Stimulated activated CD4-positive, alpha-beta T cell treated with anti-CD3 and anti-CD28 coated beads, TNF-alpha, amount 100 ng/mL, for 4 hours (primary cell): ENCODE results near the gene SERPINB13.
"Not testable (repeated sequence)": the region's sequence is repeated elsewhere in the genome, so short reads cannot be mapped to it uniquely, and the experiment has no call there.

Experiments
- DNase-seq, 3 experiments: peaks; one replicate each; pipeline ENCODE4 v3.0.0-alpha.2; 2020; ENCODE audit warnings: low read depth in 3 of 3

The SERPINB13 gene

DNA sequence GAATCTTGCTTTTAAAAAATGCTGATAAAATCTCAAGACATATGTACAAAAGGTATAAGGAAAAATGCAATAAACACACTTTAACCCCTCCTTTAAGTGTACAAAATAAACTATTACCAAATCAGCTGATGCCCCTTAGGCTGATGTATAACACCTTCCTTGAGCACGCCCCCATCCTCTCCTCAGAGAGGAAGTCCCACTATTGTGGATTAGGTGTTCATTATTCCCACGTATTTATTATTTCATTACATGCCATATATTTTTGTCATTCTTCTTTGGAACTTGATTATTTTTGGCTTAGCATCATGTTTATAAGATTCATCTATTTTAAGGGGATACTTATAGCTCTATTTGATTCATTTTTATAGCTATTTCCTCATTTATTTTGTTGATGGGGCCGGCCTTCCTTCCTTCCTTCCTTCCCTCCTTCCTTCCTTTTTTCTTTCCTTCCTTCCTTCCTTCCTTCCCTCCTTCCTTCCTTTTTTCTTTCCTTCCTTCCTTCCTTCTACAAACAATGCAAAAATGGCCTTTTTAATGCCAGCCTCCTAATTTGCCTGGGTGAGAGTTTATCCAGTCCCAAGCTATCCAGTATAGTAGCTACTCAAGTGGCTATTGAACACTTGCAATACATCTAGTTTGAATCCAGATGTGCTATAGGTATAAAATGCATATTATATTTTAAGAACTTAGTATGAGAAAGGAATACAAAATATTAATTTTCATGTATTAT, 4.0 kb downstream of the SERPINB13 start:
- no peak for DNase-seq

GRCh38 chr18:63591725-63592124, 4.6 kb downstream of the SERPINB13 start:
- no peak for DNase-seq

- DNase-seq = no peak
Observed at GRCh38 chr18:63592471-63592870, 5.3 kb downstream of the SERPINB13 start.

DNA sequence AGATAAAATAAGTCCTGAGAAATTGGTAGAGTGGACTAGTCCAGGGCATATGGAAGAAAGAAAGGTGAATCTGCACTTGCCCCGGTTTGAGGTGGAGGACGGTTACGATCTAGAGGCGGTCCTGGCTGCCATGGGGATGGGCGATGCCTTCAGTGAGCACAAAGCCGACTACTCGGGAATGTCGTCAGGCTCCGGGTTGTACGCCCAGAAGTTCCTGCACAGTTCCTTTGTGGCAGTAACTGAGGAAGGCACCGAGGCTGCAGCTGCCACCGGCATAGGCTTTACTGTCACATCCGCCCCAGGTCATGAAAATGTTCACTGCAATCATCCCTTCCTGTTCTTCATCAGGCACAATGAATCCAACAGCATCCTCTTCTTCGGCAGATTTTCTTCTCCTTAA, 9.8 kb downstream of the SERPINB13 start:
- no peak for DNase-seq

- no peak for DNase-seq
Observed at GRCh38 chr18:63603355-63603754, 16.2 kb downstream of the SERPINB13 start.

- DNase-seq = no peak
Observed at GRCh38 chr18:63603772-63604171, 16.6 kb downstream of the SERPINB13 start.

- no peak for DNase-seq
Observed at GRCh38 chr18:63604791-63605567, 17.8 kb downstream of the SERPINB13 start.

DNA sequence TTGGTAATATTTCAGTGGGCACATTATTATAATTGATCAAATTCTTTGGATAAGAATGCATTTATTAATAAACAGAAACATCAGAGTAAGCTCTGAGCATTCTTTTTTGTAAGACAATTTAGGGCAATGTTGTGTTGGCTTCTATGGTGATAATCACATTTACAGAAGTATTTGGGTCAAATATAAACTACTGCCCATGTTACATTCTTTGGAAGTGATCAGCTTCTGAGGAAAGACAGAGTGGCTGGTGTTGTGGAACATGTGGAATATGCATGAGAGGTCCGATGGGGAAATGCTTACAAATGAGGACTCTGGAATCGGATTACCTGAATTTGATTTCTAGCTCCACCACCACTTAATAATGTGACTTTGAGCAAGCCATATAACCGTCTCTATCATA, 19.4 kb downstream of the SERPINB13 start:
- DNase-seq = no peak

- DNase-seq = no peak
Observed at GRCh38 chr18:63613420-63613819, 26.3 kb downstream of the SERPINB13 start.

- no peak for DNase-seq
Observed at GRCh38 chr18:63617049-63617914, 30.1 kb downstream of the SERPINB13 start.

GRCh38 chr18:63617915-63618234, 30.7 kb downstream of the SERPINB13 start:
- no peak for DNase-seq

- DNase-seq = no peak
Observed at GRCh38 chr18:63619661-63620060, 32.5 kb downstream of the SERPINB13 start.

DNA sequence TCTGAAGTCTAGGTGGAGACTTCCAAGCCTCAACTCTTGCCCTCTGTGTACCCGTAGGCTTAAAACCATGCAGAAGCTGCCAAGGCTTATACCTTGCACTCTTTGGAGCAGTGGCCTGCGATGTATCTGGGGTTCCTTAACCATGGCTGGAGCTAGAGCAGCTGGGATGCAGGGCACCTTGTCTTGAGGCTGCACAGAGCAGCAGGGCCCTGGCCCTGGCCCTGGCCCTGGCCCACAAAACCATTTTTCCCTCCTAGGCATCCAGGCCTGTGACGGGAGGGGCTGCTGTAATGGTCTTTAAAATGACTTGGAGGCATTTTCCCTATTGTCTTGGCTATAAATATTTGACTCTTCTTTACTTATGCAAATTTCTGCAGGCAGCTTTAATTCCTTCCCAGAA, 37.7 kb downstream of the SERPINB13 start:
- no peak for DNase-seq

GRCh38 chr18:63626431-63626830, 39.3 kb downstream of the SERPINB13 start:
- DNase-seq = no peak

DNA sequence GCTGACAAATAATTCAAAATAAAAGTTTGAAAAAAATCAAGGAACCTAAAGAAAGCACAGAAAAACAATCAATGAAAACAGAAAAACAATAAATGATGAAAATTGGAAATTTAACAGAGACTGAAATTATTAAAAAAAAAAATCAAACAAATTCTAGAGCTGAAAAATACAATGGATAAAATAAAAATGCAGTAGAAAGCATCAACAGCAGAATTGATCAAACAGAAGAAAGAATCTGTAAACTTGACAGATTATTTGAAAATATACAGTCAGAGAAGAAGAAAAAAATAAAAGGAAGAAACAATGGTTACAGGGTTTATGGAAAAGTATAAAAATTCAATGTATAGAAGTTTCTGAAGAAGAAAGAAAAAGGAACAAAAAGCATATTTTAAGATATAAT, 40.7 kb downstream of the SERPINB13 start:
- DNase-seq = no peak

GRCh38 chr18:63637703-63638102, 50.6 kb downstream of the SERPINB13 start:
- DNase-seq = no peak

DNA sequence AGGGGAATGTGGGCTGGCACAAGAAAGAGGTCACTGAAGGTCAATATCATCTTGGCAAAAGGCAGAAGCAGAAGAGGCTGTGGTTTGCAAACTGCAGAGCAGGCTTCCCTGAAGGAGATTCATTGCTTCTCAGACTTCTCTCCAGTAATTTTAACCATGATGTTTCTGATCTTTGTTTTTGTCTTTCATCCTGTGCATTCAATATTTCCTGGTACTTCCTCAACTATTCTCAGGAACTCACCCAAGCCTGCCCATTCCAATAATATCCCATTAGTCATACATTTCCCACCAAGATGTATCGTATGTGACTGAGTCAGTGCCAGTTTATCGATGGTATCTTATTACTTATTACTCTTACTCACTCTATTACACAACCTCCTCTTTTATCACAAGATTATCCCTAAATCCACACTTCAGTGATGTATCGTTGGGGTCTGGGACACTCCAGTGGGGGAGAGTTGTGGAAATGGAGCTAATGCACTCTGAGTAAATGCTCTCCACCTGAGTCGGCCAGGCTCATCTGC, 54.1 kb downstream of the SERPINB13 start:
- not testable (repeated sequence) for DNase-seq

GRCh38 chr18:63642668-63643356, 55.7 kb downstream of the SERPINB13 start:
- not testable (repeated sequence) for DNase-seq

GRCh38 chr18:63644142-63644541, 57.0 kb downstream of the SERPINB13 start, which contains the start of gene SERPINB4:
SERPINB4 (minus strand) TSS chr18:63644256; CDS start chr18:63643577, 679 bp downstream.
- DNase-seq = not testable (repeated sequence)

DNA sequence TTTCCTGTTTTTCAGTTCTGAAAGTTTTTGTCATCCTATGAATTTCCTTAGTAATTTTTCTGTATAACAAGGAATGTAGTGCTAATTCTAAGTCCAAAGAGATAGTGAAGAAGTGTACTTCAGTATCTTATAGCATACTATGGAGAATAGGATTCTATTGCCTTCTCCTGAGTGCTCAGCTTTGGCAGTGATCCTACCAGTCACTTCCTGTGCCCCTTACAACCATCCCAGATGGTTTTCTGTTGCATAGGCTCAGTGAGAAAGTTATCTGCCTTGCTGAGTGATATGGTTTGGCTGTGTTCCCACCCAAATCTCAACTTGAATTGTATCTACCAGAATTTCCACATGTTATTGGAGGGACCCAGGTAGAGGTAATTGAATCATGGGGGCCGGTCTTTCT, 57.6 kb downstream of the SERPINB13 start:
- DNase-seq = not testable (repeated sequence)

DNA sequence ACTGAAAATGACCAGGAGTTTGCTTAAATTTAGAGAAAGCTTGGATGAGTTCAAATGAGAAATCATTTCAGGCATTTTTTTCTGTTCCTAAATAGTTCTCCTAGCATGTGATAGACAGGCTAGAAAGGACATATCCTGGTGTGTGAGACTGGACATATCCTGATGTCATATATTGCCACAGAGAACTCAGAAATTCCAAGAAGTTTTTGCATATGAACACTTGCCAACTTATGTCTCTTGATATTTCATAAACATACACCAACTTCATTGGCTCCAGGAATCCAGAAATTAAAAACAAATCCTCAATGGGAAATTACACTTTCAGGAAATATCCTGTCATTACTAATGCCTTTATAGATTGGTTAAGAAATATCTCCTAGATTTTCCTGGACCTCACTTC, 59.8 kb downstream of the SERPINB13 start:
- DNase-seq = no peak
